GM11168 (cell line): ENCODE measurements around the gene TLK1.

ENCODE experiments used
- in situ Hi-C: fragments of 300-500 bp; cut with MboI; formaldehyde crosslinking; loops from one replicate; pipeline ENCODE4 v1.12.0; 2022; ENCODE audit warnings: low sequenced_read_pairs; ENCODE audit not compliant: unreplicated experiment

TLK1 gene

GRCh38 chr2:171160119-171160955, at the start of gene TLK1:
Gene TLK1 (minus strand): TSS chr2:171160893. CDS start chr2:171160428, 465 bp downstream.
- in situ Hi-C loops: loop anchor here (5.0 kb wide), 1 partner anchor 257 kb away; no protein-coding TSS in a partner anchor

GRCh38 chr2:171210216-171210863, 49.6 kb upstream of the TLK1 start:
- in situ Hi-C loops: no loop called here

GRCh38 chr2:171208657-171209056, 48.0 kb upstream of the TLK1 start:
- in situ Hi-C loops: no loop called here

GRCh38 chr2:171206422-171207115, 45.9 kb upstream of the TLK1 start:
- in situ Hi-C loops: no loop called here

GRCh38 chr2:171205551-171205950, 44.9 kb upstream of the TLK1 start:
- in situ Hi-C loops: no loop called here

GRCh38 chr2:171201767-171202166, 41.1 kb upstream of the TLK1 start:
- in situ Hi-C loops: no loop called here

GRCh38 chr2:171201271-171201670, 40.6 kb upstream of the TLK1 start:
- in situ Hi-C loops: no loop called here

GRCh38 chr2:171200469-171200868, 39.8 kb upstream of the TLK1 start:
- in situ Hi-C loops: no loop called here

- in situ Hi-C loops: no loop called here
These were observed 30.3 kb upstream of the TLK1 start for GRCh38 chr2:171191021-171191420.

- in situ Hi-C loops: no loop called here
These were observed 27.1 kb upstream of the TLK1 start for GRCh38 chr2:171187819-171188218.

GRCh38 chr2:171187177-171187576, 26.5 kb upstream of the TLK1 start:
- in situ Hi-C loops: no loop called here

- in situ Hi-C loops: no loop called here
These were observed 25.2 kb upstream of the TLK1 start for GRCh38 chr2:171185941-171186340.

- in situ Hi-C loops: no loop called here
These were observed 24.6 kb upstream of the TLK1 start for GRCh38 chr2:171185165-171185818.

GRCh38 chr2:171181064-171182049, 20.7 kb upstream of the TLK1 start:
- in situ Hi-C loops: loop anchor here (5.0 kb wide), 1 partner anchor 141 kb away; no protein-coding TSS in a partner anchor

- in situ Hi-C loops: loop anchor here (5.0 kb wide), 1 partner anchor 142 kb away; no protein-coding TSS in a partner anchor
These were observed 19.7 kb upstream of the TLK1 start for GRCh38 chr2:171180229-171180930.

GRCh38 chr2:171178993-171179392, 18.3 kb upstream of the TLK1 start:
- in situ Hi-C loops: no loop called here

- in situ Hi-C loops: no loop called here
These were observed 15.8 kb upstream of the TLK1 start for GRCh38 chr2:171176516-171176915.

- in situ Hi-C loops: no loop called here
These were observed 13.4 kb upstream of the TLK1 start for GRCh38 chr2:171174075-171174474.

- in situ Hi-C loops: no loop called here
These were observed 12.4 kb upstream of the TLK1 start for GRCh38 chr2:171173087-171173486.
